T-helper 17 cell (primary cell): Measurements from ENCODE around the gene RBM15. TPM values are rescaled to one million over a fixed set of nuclear protein-coding genes. Genes with fewer than 3 reads are reported as not detected.

Experiments
- ATAC-seq: fragments of 150-1000 bp; cut with Tn5 transposase; 2 replicates; pipeline ENCODE4 v1.10.0; 2021; ENCODE audit warnings: mild to moderate bottlenecking, moderate library complexity
- DNase-seq, 3 donors: peaks; one replicate each; pipeline versions ENCODE4 v3.0.0 to v3.0.0-alpha.2; 2020 to 2021
- H3K9me3 ChIP-seq: one replicate; pipeline ENCODE4 v1.7.0; 2013; ENCODE audit warnings: low read length, mild to moderate bottlenecking; ENCODE audit not compliant: control insufficient read depth, poor library complexity, severe bottlenecking
- H3K27ac Mint-ChIP-seq: one replicate; pipeline ENCODE4 v1.8.0; 2022; ENCODE audit warnings: mild to moderate bottlenecking, moderate library complexity, mixed read lengths
- H3K27me3 Mint-ChIP-seq: one replicate; pipeline ENCODE4 v1.8.0; 2022; ENCODE audit warnings: mixed read lengths
- H3K36me3 Mint-ChIP-seq: one replicate; pipeline ENCODE4 v1.8.0; 2022; ENCODE audit warnings: low read depth, mixed read lengths
- H3K4me1 Mint-ChIP-seq: one replicate; pipeline ENCODE4 v1.8.0; 2022; ENCODE audit warnings: mild to moderate bottlenecking, mixed read lengths
- H3K4me3 Mint-ChIP-seq: one replicate; pipeline ENCODE4 v1.8.0; 2022; ENCODE audit warnings: mild to moderate bottlenecking, moderate library complexity, mixed read lengths
- total RNA-seq, 4 donors: library from RNA in 2 of 4; stranded (reverse) in 2 of 4; gene quantifications; one replicate each; pipeline ENCODE4 v1.2.3 and lab custom pipeline; 2022 to 2026

RBM15 gene
- total RNA-seq, 2 donors from 2014 or later = 40.5 to 45.2 TPM

GRCh38 chr1:110347182-110347893 lies 8.2 kb downstream of the RBM15 start:
- H3K27me3 Mint-ChIP-seq = no peaks in the 10 kb centered on the region
- H3K9me3 ChIP-seq = no peaks in the 10 kb centered on the region
- H3K4me3 Mint-ChIP-seq = peak overlapping the region; percentile 19
- no peak for DNase-seq
- H3K36me3 Mint-ChIP-seq = peaks cover 7% of the 10 kb centered on the region
- H3K4me1 Mint-ChIP-seq = peaks cover 47% of the 10 kb centered on the region
- ATAC-seq = no peak
- no peak overlapping the region for H3K27ac Mint-ChIP-seq

DNA sequence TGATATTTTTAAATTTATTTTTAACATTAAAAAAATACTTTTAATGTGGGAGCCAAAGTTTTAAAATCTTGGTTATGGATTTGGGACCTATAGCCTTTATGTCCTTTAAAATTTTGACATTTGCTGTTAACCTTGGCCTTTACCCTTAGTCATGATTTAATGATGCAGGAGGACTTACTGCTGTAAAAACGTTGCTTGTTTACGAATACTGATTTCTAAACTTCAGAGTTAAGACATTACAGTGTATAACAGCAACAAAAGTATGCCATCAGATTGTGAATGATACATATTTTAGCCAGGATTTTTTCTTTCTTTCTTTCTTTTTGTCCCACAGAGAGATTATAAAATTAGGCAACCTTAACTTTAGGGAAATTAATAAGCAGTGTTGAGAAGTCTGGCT lies 8.9 kb downstream of the RBM15 start:
- no peaks in the 10 kb centered on the region for H3K27me3 Mint-ChIP-seq
- no peak overlapping the region for H3K4me3 Mint-ChIP-seq
- peaks cover 7% of the 10 kb centered on the region for H3K36me3 Mint-ChIP-seq
- DNase-seq (no peak), ATAC-seq (no peak)
- no peaks in the 10 kb centered on the region for H3K9me3 ChIP-seq
- H3K4me1 Mint-ChIP-seq = peaks cover 44% of the 10 kb centered on the region
- H3K27ac Mint-ChIP-seq = no peak overlapping the region

GRCh38 chr1:110348771-110349170 lies 9.6 kb downstream of the RBM15 start:
- Mint-ChIP-seq H3K4me3 (no peak overlapping the region), H3K27me3 (no peaks in the 10 kb centered on the region), H3K27ac (no peak overlapping the region), H3K36me3 (peaks cover 7% of the 10 kb centered on the region), H3K4me1 (peaks cover 45% of the 10 kb centered on the region)
- no peak for ATAC-seq
- no peak for DNase-seq
- H3K9me3 ChIP-seq = no peaks in the 10 kb centered on the region

DNA sequence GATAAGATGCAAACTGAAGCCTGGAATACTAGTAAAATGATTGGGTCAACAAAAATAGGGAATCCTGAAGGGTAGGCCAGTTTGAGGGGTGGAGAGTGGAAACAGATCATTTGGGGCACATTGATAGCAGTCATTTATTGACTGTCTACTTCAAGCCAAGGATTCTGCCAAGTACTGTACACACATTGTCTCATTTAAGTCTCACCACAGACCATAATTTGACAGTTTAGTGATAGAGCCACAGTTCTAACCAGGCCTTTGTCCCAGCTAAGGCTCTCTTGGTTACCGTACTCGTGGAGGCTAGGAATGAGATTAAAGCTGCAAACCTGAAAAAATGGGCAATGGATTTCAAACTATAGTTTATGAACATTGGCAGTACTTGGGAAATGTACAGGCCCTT lies 11.2 kb downstream of the RBM15 start:
- Mint-ChIP-seq H3K36me3 (peaks cover 6% of the 10 kb centered on the region), H3K27ac (peak overlapping the region; percentile 61), H3K4me3 (no peak overlapping the region)

DNA sequence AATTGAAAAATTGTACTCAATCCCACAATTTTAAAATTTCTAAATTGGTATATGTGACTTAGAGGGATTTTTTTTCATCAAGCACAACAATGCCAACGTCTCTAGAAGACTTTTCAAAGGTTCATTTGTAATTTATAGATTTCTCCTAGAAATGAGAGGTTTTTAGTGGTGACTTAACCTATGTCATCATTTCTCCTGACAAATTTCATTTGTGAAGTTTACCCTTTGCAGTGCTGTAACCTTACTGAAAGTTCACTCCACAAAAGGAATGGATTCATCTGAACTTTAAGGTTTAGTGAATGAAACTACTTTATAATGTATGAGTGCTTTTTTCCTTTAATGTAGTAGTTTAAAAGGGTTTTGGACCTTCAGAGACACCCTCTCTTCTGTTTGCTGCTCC lies 16.1 kb downstream of the RBM15 start:
- ATAC-seq (no peak), DNase-seq (no peak)
- no peaks in the 10 kb centered on the region for H3K27me3 Mint-ChIP-seq
- H3K4me1 Mint-ChIP-seq = peaks cover 21% of the 10 kb centered on the region
- peak overlapping the region; percentile 67 for H3K27ac Mint-ChIP-seq
- no peaks in the 10 kb centered on the region for H3K36me3 Mint-ChIP-seq
- no peaks in the 10 kb centered on the region for H3K9me3 ChIP-seq
- no peak overlapping the region for H3K4me3 Mint-ChIP-seq

More for the DNA sequence above, 11.2 kb downstream of the RBM15 start:
- H3K4me1 Mint-ChIP-seq = peaks cover 44% of the 10 kb centered on the region
- H3K27me3 Mint-ChIP-seq = no peaks in the 10 kb centered on the region
- no peak for ATAC-seq
- no peaks in the 10 kb centered on the region for H3K9me3 ChIP-seq
- no peak for DNase-seq

DNA sequence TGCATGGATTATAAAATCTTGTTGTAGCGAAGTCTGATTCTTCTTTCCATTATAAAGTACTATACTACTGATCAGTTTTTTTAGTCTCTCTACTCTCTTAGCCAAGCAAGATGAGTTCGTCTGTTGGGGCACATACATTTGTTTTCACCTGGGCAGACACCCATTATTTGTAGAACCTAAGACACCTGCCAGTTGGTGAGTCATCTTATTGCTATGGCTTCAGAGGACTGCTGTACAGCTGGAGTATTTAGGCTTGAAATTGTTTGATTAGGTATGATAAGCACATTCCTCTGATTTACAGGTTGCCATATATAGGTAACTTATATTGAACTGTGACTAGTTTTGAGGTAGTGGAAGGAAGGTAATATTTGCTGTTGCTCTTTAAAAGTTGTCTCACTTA lies 17.2 kb downstream of the RBM15 start:
- no peak overlapping the region for H3K27ac Mint-ChIP-seq
- no peaks in the 10 kb centered on the region for H3K9me3 ChIP-seq
- ATAC-seq (no peak), DNase-seq (no peak)
- H3K27me3 Mint-ChIP-seq = no peaks in the 10 kb centered on the region
- no peaks in the 10 kb centered on the region for H3K36me3 Mint-ChIP-seq
- H3K4me1 Mint-ChIP-seq = peaks cover 15% of the 10 kb centered on the region
- H3K4me3 Mint-ChIP-seq = no peak overlapping the region

DNA sequence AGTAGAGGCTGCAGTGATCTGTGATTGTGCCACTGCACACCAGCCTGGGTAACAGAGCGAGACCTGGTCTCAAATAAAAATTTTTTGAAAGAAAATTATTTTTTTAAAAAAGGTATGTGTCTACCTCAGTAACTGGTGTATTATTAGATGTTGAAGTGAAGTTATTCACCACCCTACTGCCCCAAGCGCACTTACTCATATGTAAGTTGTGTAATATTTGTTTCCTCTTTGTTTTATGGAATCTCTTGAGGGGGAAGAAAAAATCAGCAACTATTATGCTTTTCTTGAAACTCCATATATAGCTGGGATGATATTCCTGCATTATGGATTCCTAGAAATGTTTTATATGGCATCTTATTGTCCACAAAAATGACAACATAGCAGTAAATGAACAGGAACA lies 21.3 kb downstream of the RBM15 start:
- DNase-seq (no peak), ATAC-seq (no peak)
- no peaks in the 10 kb centered on the region for H3K36me3 Mint-ChIP-seq
- H3K4me3 Mint-ChIP-seq = no peak overlapping the region
- H3K4me1 Mint-ChIP-seq = peaks cover 5% of the 10 kb centered on the region
- H3K27me3 Mint-ChIP-seq = no peaks in the 10 kb centered on the region
- no peaks in the 10 kb centered on the region for H3K9me3 ChIP-seq
- no peak overlapping the region for H3K27ac Mint-ChIP-seq

GRCh38 chr1:110361856-110362255 lies 22.7 kb downstream of the RBM15 start:
- Mint-ChIP-seq H3K27ac (no peak overlapping the region), H3K36me3 (no peaks in the 10 kb centered on the region), H3K27me3 (no peaks in the 10 kb centered on the region), H3K4me3 (no peak overlapping the region), H3K4me1 (peaks cover 4% of the 10 kb centered on the region)
- ATAC-seq (no peak), DNase-seq (no peak)
- H3K9me3 ChIP-seq = no peaks in the 10 kb centered on the region

GRCh38 chr1:110364221-110364620 lies 25.0 kb downstream of the RBM15 start:
- H3K36me3 Mint-ChIP-seq = no peaks in the 10 kb centered on the region
- no peak overlapping the region for H3K4me3 Mint-ChIP-seq
- H3K27me3 Mint-ChIP-seq = no peaks in the 10 kb centered on the region
- H3K4me1 Mint-ChIP-seq = peaks cover 4% of the 10 kb centered on the region
- H3K27ac Mint-ChIP-seq = no peak overlapping the region
- no peaks in the 10 kb centered on the region for H3K9me3 ChIP-seq
- ATAC-seq (no peak), DNase-seq (no peak)

DNA sequence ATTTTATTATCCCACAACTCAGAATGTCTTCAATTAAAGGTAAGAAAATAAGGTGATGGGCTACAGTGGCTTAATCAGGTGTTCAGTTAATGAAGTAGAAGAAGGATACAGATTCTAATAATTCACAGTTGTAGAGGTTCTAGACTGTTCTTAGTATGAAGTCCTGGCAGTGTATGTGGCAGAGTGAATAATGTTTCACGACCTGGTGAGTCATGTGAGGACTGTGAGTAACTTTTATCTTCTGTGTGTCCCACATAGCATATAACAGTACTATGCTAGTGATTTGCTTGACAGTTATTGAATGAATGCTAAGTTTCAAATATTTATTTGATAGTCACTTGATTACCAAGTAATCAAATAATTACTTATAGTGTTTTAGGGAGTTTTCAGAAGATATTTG lies 31.6 kb downstream of the RBM15 start:
- H3K36me3 Mint-ChIP-seq = no peaks in the 10 kb centered on the region
- no peak for ATAC-seq

DNA sequence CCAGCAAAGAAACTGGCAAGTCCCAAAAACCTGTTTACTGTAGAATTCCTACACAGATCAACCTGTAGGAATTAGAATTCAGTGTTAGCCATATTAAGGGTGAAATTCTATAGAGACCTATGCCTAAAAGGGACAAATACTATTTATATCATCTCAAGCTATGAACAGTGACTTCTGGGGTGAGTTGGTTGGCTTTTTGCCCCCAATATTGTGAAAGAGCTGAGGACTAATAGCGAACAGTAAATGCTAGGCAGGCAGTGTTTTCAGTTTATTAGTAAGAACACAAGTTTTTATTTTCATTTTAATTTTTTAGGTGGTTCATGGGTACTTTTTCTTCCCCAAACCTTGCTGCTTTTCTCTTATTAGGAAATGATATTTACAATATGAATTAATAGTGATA lies 36.3 kb downstream of the RBM15 start:
- H3K27ac Mint-ChIP-seq = peak overlapping the region; percentile 16
- no peaks in the 10 kb centered on the region for H3K27me3 Mint-ChIP-seq
- H3K9me3 ChIP-seq = no peaks in the 10 kb centered on the region
- ATAC-seq (no peak), DNase-seq (no peak)
- no peak overlapping the region for H3K4me3 Mint-ChIP-seq
- peaks cover 3% of the 10 kb centered on the region for H3K36me3 Mint-ChIP-seq
- peaks cover 4% of the 10 kb centered on the region for H3K4me1 Mint-ChIP-seq

More for the DNA sequence above, 31.6 kb downstream of the RBM15 start:
- Mint-ChIP-seq H3K27ac (peak overlapping the region; percentile 3), H3K27me3 (no peaks in the 10 kb centered on the region), H3K4me3 (no peak overlapping the region), H3K4me1 (peaks cover 2% of the 10 kb centered on the region)
- no peak for DNase-seq
- H3K9me3 ChIP-seq = no peaks in the 10 kb centered on the region

- no peak for ATAC-seq
- H3K9me3 ChIP-seq = no peaks in the 10 kb centered on the region
- H3K27me3 Mint-ChIP-seq = no peaks in the 10 kb centered on the region
- H3K4me3 Mint-ChIP-seq = no peak overlapping the region
- peaks cover 3% of the 10 kb centered on the region for H3K36me3 Mint-ChIP-seq
- no peak for DNase-seq
- H3K4me1 Mint-ChIP-seq = peaks cover 8% of the 10 kb centered on the region
- no peak overlapping the region for H3K27ac Mint-ChIP-seq
Observed at GRCh38 chr1:110380672-110381283, 41.6 kb downstream of the RBM15 start.

GRCh38 chr1:110383251-110383990 lies 44.2 kb downstream of the RBM15 start:
- H3K9me3 ChIP-seq = no peaks in the 10 kb centered on the region
- peaks cover 13% of the 10 kb centered on the region for H3K4me1 Mint-ChIP-seq
- peaks cover 2% of the 10 kb centered on the region for H3K36me3 Mint-ChIP-seq
- DNase-seq (no peak), ATAC-seq (no peak)
- H3K4me3 Mint-ChIP-seq = peak overlapping the region; percentile 70
- H3K27ac Mint-ChIP-seq = peak overlapping the region; percentile 45
- H3K27me3 Mint-ChIP-seq = no peaks in the 10 kb centered on the region
